Measurements from ENCODE around the gene NADK2. TPM values are rescaled to one million over a fixed set of nuclear protein-coding genes. Genes with fewer than 3 reads are reported as not detected.

The NADK2 gene
- total RNA-seq, 1 donor from 2014 or later = 24.2 TPM

DNA sequence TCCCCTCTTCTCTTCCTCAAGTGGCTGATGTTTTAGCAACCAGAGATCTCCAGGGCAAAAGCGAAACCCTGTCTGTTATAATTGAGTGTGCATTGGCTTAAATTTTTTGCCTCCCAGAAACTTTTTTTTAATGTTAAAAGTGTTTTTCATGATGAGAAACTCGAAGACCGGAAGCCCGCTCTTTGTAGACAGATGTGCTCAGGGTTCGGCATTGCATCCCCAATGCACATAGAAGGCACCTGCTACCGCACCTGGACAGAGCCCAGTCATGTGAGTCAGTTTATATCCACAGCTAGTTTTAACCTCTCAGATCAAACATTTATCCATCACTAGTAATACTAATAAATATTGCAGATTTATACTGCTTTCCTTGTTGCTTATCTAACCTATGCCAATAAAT is 19.5 kb upstream of the NADK2 start:
- H3K36me3 Mint-ChIP-seq (ENCODE audit: unreplicated experiment) = no peaks in the 10 kb centered on the region
- no peak for DNase-seq
- no peaks in the 10 kb centered on the region for H3K4me1 Mint-ChIP-seq (ENCODE audit: low read depth, unreplicated experiment)
- no peak overlapping the region for H3K4me3 Mint-ChIP-seq (ENCODE audit: unreplicated experiment)
- H3K27me3 Mint-ChIP-seq (ENCODE audit: unreplicated experiment) = no peaks in the 10 kb centered on the region
- TF ChIP-seq, protein P1, sequence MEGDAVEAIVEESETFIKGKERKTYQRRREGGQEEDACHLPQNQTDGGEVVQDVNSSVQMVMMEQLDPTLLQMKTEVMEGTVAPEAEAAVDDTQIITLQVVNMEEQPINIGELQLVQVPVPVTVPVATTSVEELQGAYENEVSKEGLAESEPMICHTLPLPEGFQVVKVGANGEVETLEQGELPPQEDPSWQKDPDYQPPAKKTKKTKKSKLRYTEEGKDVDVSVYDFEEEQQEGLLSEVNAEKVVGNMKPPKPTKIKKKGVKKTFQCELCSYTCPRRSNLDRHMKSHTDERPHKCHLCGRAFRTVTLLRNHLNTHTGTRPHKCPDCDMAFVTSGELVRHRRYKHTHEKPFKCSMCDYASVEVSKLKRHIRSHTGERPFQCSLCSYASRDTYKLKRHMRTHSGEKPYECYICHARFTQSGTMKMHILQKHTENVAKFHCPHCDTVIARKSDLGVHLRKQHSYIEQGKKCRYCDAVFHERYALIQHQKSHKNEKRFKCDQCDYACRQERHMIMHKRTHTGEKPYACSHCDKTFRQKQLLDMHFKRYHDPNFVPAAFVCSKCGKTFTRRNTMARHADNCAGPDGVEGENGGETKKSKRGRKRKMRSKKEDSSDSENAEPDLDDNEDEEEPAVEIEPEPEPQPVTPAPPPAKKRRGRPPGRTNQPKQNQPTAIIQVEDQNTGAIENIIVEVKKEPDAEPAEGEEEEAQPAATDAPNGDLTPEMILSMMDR (IDR thresholded peaks at IDR 0.05; ENCODE audit: partially characterized antibody, unreplicated experiment) = no peak
- H3K9me3 Mint-ChIP-seq (ENCODE audit: unreplicated experiment) = no peaks in the 10 kb centered on the region
- H3K27ac Mint-ChIP-seq (ENCODE audit: unreplicated experiment) = no peak overlapping the region

DNA sequence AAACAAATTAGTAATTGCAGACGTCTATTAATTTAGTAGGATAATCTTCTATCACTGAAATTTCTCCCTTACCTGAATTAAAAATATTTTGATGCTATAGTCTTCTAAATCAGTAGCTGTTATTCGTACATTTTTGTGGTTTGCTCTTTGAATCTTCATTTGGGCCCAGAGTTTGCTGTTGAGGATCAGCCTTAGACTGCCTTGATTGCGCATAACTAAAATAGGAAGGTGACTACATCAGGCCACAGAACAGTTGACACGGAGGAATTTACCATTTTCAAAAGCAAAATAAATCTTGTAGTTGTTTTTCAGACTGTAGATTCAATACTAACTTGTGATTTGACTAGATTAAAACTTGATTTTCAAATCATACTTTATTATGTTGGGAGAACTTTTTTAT is 11.8 kb upstream of the NADK2 start:
- no peaks in the 10 kb centered on the region for H3K36me3 Mint-ChIP-seq (ENCODE audit: unreplicated experiment)
- H3K27me3 Mint-ChIP-seq (ENCODE audit: unreplicated experiment) = no peaks in the 10 kb centered on the region
- no peak overlapping the region for H3K4me3 Mint-ChIP-seq (ENCODE audit: unreplicated experiment)
- TF ChIP-seq, protein P1 (IDR thresholded peaks at IDR 0.05; ENCODE audit: partially characterized antibody, unreplicated experiment) = no peak
- no peak for DNase-seq
- H3K9me3 Mint-ChIP-seq (ENCODE audit: unreplicated experiment) = no peaks in the 10 kb centered on the region
- H3K4me1 Mint-ChIP-seq (ENCODE audit: low read depth, unreplicated experiment) = no peaks in the 10 kb centered on the region
- H3K27ac Mint-ChIP-seq (ENCODE audit: unreplicated experiment) = no peak overlapping the region

DNA sequence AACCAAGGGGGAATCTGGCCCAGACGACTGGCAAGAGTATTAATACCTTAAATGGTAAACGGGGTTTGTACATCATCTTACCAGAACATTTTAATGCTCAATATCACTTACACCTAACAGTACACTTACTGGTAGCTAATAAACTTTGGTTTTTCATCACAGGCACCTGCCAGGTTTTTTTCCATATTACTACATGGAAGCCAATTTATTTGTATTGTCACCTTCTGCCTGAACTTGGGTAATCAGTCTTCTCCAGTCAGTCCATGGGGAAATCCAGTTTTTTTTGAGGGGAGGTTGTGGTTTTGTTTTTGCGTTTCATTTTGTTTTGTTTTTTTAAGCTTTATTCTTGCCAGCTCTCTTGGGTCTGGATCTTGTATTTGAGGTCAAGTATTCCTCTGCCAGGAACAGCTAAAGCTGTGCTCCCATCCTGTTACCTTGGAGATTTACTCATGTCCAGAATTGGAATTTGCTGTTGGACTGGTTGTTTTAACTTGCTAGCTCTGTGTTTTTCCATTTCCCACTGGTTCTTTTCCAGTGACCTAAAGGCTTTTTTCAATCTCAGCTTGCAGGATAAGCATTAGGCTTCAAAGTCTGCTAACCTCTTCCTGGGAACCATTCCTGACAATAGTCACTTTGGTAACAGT is 11.1 kb upstream of the NADK2 start:
- Mint-ChIP-seq H3K4me3 (ENCODE audit: unreplicated experiment) (no peak overlapping the region), H3K27ac (ENCODE audit: unreplicated experiment) (no peak overlapping the region)
- TF ChIP-seq, protein P1 (IDR thresholded peaks at IDR 0.05; ENCODE audit: partially characterized antibody, unreplicated experiment) = no peak

DNA sequence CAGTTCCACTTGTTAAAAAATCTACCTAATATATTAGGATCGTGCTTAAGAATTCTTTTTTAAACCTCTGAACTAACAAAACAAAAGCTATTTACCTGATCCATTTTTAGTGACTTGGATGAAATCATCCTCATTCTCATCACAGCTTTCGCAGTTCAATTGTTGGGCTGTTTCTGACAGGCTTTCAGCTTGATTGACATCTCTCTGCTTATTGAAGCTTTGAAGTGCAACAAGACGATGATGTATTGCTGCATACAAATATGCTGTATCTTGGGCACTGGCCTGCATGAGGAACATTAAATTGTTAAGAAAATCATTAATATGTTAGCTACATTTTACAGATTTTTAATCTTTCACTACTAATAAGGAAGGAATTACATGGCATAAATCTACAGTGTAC is 9.5 kb upstream of the NADK2 start:
- H3K9me3 Mint-ChIP-seq (ENCODE audit: unreplicated experiment) = no peaks in the 10 kb centered on the region
- no peaks in the 10 kb centered on the region for H3K4me1 Mint-ChIP-seq (ENCODE audit: low read depth, unreplicated experiment)
- H3K27me3 Mint-ChIP-seq (ENCODE audit: unreplicated experiment) = no peaks in the 10 kb centered on the region
- H3K36me3 Mint-ChIP-seq (ENCODE audit: unreplicated experiment) = no peaks in the 10 kb centered on the region
- TF ChIP-seq, protein P1 (IDR thresholded peaks at IDR 0.05; ENCODE audit: partially characterized antibody, unreplicated experiment) = no peak
- no peak overlapping the region for H3K27ac Mint-ChIP-seq (ENCODE audit: unreplicated experiment)
- no peak for DNase-seq
- H3K4me3 Mint-ChIP-seq (ENCODE audit: unreplicated experiment) = no peak overlapping the region

More for the DNA sequence above, 11.1 kb upstream of the NADK2 start:
- Mint-ChIP-seq H3K9me3 (ENCODE audit: unreplicated experiment) (no peaks in the 10 kb centered on the region), H3K36me3 (ENCODE audit: unreplicated experiment) (no peaks in the 10 kb centered on the region), H3K4me1 (ENCODE audit: low read depth, unreplicated experiment) (no peaks in the 10 kb centered on the region), H3K27me3 (ENCODE audit: unreplicated experiment) (no peaks in the 10 kb centered on the region)
- DNase-seq = no peak

DNA sequence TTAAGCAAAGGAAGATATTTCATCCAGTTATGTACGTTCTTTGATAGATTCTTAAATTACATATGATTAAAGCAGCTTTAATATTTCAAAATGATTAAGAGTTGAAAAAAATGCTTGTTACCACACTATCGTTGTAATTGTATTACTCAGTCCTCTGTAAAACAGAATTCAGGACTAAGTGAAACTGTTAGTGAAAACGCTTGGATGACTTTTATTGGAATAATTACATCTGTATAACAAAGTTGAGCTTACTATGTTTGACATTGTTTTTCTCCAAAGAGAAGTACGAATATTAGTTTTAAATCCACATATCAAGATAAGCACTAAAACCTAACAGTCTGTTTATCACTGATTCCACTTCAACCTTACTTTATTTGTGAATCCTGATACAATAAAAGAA is 8.7 kb upstream of the NADK2 start:
- Mint-ChIP-seq H3K9me3 (ENCODE audit: unreplicated experiment) (no peaks in the 10 kb centered on the region), H3K4me1 (ENCODE audit: low read depth, unreplicated experiment) (no peaks in the 10 kb centered on the region), H3K27me3 (ENCODE audit: unreplicated experiment) (no peaks in the 10 kb centered on the region), H3K27ac (ENCODE audit: unreplicated experiment) (no peak overlapping the region), H3K36me3 (ENCODE audit: unreplicated experiment) (no peaks in the 10 kb centered on the region), H3K4me3 (ENCODE audit: unreplicated experiment) (no peak overlapping the region)
- DNase-seq = no peak
- TF ChIP-seq, protein P1 (IDR thresholded peaks at IDR 0.05; ENCODE audit: partially characterized antibody, unreplicated experiment) = no peak
